GM06990 (cell line): ENCODE results near the gene ABCA5.

Experiments
- DNase-seq: peaks from one replicate; pipeline ENCODE4 v3.0.0-alpha.2; 2011; ENCODE audit not compliant: insufficient read length; ENCODE audit errors: extremely low read depth
- H3K27me3 ChIP-seq: replicated peaks from 2 replicates; pipeline ENCODE4 v1.6.0; 2011; ENCODE audit warnings: low read length; ENCODE audit not compliant: control insufficient read depth, insufficient read depth
- H3K36me3 ChIP-seq: 2 replicates; pipeline ENCODE4 v1.5.1; 2011; ENCODE audit warnings: low read length; ENCODE audit not compliant: control insufficient read depth, insufficient read depth
- H3K4me3 ChIP-seq: replicated peaks from 2 replicates; pipeline ENCODE4 v1.5.1; 2011; ENCODE audit warnings: low read depth, mild to moderate bottlenecking, control low read depth, low read length
- CTCF ChIP-seq: IDR thresholded peaks from 2 replicates; pipeline ENCODE4 v1.5.1; 2011; ENCODE audit warnings: low read length, control low read depth, mild to moderate bottlenecking, inconsistent platforms; ENCODE audit not compliant: insufficient read depth, poor library complexity, severe bottlenecking

Gene ABCA5

DNA sequence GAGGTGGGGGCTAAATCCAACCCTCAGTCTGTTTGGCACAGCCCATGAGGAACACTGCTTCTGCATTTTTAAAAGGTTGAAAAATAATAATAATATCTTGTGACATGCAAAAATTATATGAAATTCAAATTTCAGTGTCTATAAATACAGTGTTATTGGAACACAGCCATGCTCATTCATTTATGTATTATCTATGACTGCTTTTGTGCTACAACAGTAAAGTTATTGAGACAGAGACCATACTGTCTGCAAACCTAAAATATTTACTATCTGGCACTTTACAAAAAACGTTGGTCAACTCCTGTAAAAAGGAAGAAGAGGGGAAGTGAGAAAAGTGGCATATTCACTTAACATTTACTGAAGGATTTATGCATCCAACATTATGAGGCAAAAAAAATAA, 3.1 kb downstream of the ABCA5 start:
- H3K4me3 ChIP-seq, result no peak overlapping the region
- no peaks in the 10 kb centered on the region for H3K27me3 ChIP-seq
- no peak for TF ChIP-seq CTCF
- DNase-seq, result no peak
- H3K36me3 ChIP-seq, result no peaks in the 10 kb centered on the region

DNA sequence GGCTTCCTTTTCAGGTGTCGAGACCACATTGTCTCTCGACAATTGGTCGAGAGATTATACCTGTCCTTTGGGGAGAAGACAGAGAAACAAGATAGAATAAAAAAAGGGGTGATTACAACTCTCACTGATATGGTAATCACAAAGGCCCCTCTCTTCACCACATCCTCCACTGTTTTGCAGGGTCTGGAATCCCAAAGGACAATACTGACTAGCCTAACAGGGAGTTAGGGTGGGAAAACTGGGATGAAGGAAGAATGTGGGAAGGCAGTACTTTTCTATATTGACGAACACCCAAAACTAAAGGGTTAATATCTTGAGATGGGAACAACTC, 6.1 kb downstream of the ABCA5 start:
- H3K4me3 ChIP-seq, result no peak overlapping the region
- no peaks in the 10 kb centered on the region for H3K27me3 ChIP-seq
- no peak for DNase-seq
- no peak for TF ChIP-seq CTCF
- no peaks in the 10 kb centered on the region for H3K36me3 ChIP-seq

DNA sequence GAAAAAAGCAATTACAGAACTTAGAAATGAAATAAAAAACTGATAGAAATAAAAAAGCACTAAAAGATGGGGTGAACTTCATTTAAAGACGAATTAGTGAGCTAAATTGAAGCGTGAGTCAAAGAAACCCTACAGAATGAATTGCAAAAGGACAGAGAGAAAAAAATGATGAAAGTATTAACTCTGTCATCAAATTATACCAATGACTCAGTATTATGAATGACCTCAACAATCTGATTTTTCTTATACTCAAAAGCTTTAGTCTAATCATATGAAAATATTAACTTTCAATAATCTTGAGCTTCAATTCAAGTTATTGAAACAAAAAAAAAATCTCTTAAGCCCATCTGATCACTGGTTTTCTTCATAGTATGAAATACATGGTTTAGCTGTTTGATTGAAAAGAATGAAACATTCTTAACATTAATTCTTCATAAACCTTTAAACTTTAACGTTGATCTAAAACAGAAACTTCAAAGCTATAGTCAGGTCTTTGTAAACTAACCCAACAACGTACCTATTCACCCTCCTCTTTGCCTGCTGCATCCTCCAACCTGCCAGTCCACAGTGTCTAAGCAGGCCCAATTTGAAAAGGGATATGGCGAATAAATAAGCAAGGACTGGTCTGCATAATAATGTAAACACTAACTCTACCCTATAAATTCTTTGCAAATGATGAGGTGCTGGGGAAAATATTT, 6.6 kb downstream of the ABCA5 start:
- no peak for TF ChIP-seq CTCF
- H3K27me3 ChIP-seq, result no peaks in the 10 kb centered on the region
- H3K4me3 ChIP-seq, result no peak overlapping the region
- no peaks in the 10 kb centered on the region for H3K36me3 ChIP-seq
- DNase-seq, result no peak

GRCh38 chr17:69317625-69318024, 9.3 kb downstream of the ABCA5 start:
- no peak for TF ChIP-seq CTCF
- no peak for DNase-seq
- H3K27me3 ChIP-seq, result no peaks in the 10 kb centered on the region
- no peaks in the 10 kb centered on the region for H3K36me3 ChIP-seq
- H3K4me3 ChIP-seq, result no peak overlapping the region

- Histone ChIP-seq H3K36me3 (peaks cover 2% of the 10 kb centered on the region; the same call in 1 of the 2 replicates), H3K4me3 (no peak overlapping the region), H3K27me3 (no peaks in the 10 kb centered on the region)
- no peak for DNase-seq
- TF ChIP-seq CTCF, result no peak
Observed at GRCh38 chr17:69314246-69315065, 12.5 kb downstream of the ABCA5 start.
